GM13977 (cell line): ENCODE results near the gene ZG16.
"Not testable (repeated sequence)": the region's sequence is repeated elsewhere in the genome, so short reads cannot be mapped to it uniquely, and the experiment has no call there.

Experiments used
- DNase-seq: peaks from one replicate; pipeline ENCODE4 v3.0.0; 2012; ENCODE audit warnings: low spot score
- CTCF ChIP-seq: IDR thresholded peaks from 2 replicates; pipeline ENCODE4 v1.5.1; 2012; ENCODE audit warnings: mild to moderate bottlenecking, control low read depth; ENCODE audit not compliant: insufficient read depth; ENCODE audit errors: extremely low read depth, missing control alignments
- in situ Hi-C: fragments of 300-500 bp; cut with MboI; formaldehyde crosslinking; loops from one replicate; pipeline ENCODE4 v1.12.0; 2022; ENCODE audit warnings: low sequenced_read_pairs, low pct_unique_long_range_greater_than_20kb, mixed read lengths, inconsistent platforms; ENCODE audit not compliant: unreplicated experiment

The ZG16 gene

GRCh38 chr16:29753516-29753915 is 24.5 kb upstream of the ZG16 start:
- no peak for DNase-seq
- TF ChIP-seq CTCF, result no peak
- in situ Hi-C loops, result no loop called here

GRCh38 chr16:29756654-29757053 is 21.4 kb upstream of the ZG16 start:
- no peak for DNase-seq
- no peak for TF ChIP-seq CTCF
- in situ Hi-C loops, result no loop called here

GRCh38 chr16:29757086-29757485 is 21.0 kb upstream of the ZG16 start:
- DNase-seq, in situ Hi-C loops: not testable (repeated sequence)

- DNase-seq, result no peak
- in situ Hi-C loops, result no loop called here
- TF ChIP-seq CTCF, result no peak
Observed at GRCh38 chr16:29757950-29758466, 20.0 kb upstream of the ZG16 start.

- in situ Hi-C loops, result no loop called here
- no peak for TF ChIP-seq CTCF
Observed at GRCh38 chr16:29760567-29761279, 17.3 kb upstream of the ZG16 start.

GRCh38 chr16:29761280-29761651 is 16.8 kb upstream of the ZG16 start:
- DNase-seq, in situ Hi-C loops: not testable (repeated sequence)

More at GRCh38 chr16:29760567-29761279, 17.3 kb upstream of the ZG16 start:
- DNase-seq, result no peak

- DNase-seq, result no peak
- no peak for TF ChIP-seq CTCF
- in situ Hi-C loops, result no loop called here
Observed at GRCh38 chr16:29761882-29762281, 16.2 kb upstream of the ZG16 start.

GRCh38 chr16:29763326-29763725 is 14.7 kb upstream of the ZG16 start:
- no peak for TF ChIP-seq CTCF
- in situ Hi-C loops, result no loop called here
- DNase-seq, result no peak
